ENCODE data around the gene LONP1.
"Not testable (repeated sequence)": the region's sequence is repeated elsewhere in the genome, so short reads cannot be mapped to it uniquely, and the experiment has no call there.

Gene LONP1

DNA sequence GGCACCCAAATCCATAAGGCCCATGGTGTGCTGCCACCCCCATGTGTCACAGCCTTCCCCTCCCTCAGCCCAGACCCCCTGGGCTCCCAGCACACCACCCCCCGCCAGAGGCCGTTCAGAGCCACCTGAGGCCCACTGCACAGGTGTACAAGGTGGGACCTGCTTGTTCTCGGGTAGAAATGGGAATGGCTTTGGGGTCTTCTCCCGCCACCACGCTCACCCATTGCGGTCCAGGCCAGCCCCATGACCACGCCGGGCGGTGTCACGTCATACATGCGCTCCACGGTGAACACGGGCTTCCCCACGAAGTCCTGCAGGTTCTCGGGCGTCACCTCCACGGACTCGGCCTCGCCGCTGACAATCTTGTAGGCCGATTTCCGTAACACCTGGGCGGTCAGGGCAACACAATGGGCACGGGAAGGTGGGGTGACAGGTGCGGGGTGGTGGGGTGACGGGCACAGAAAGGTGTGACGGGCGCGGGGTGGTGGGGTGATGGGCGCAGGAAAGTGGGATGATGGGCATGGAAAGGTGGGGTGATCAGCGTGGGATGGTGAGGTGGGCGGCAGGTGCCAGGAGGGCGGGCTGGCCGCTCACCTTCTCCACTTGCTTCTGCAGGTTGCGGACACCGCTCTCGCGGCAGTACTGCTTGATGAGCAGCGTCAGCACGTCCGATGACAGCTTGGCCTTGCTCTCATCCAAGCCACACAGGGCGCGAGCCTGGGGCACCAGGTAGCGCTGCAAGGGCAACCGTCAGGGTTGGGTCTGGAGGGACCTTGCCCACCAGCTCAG lies 25.6 kb downstream of the LONP1 start:
- FAIRE-seq (no peak), DNase-seq (ENCODE audit: insufficient read length, low spot score) (no peak)

- FAIRE-seq: no peak
- no peak for DNase-seq (ENCODE audit: insufficient read length, low spot score)
These were observed 26.5 kb downstream of the LONP1 start for GRCh38 chr19:5693195-5694166.

GRCh38 chr19:5692723-5693194 lies 27.2 kb downstream of the LONP1 start:
- FAIRE-seq (no peak), DNase-seq (ENCODE audit: insufficient read length, low spot score) (no peak)

DNA sequence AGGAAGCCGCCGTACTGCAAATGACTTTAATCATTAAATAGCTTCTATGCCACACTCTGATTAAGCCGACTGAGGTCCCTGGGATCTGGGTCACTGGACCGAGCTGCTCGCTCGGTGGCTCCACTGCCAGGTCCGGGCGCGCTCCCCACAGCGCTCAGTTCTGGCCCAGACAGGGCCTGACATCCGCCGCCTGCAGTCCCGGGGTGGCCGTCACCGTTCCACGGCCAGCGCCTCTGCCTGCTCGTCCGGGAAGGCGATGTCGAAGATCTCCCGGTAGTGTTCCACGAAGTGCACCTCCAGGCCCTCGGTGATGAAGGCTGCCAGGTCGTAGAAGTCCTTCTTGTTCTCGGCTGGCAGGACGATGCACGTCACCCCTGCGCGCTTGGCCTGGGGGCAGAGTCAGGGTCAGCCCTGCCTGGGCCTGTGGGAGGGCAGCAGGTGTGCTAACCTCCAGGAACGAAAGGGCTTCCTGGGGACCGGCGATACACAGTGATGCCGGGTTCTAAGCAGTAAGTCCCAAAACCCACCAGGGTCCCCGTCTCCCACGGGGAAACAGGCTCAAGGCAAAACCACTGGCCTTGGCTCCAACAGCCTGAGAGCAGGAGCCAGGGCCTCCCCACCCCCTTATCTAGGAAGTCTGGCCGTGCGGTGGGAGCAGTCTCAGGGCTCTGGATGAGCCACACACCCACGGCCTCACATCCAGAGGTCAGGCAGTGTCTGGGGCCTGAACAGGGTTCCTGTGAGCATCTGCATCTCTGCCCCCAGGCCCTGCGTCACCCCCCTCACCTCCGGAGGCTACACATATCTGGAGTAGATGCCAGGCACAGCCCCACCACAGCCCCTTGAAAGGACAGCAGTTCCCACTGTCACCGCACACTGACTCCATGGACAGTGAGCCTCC lies 27.9 kb downstream of the LONP1 start:
- FAIRE-seq (no peak), DNase-seq (ENCODE audit: insufficient read length, low spot score) (no peak)

DNA sequence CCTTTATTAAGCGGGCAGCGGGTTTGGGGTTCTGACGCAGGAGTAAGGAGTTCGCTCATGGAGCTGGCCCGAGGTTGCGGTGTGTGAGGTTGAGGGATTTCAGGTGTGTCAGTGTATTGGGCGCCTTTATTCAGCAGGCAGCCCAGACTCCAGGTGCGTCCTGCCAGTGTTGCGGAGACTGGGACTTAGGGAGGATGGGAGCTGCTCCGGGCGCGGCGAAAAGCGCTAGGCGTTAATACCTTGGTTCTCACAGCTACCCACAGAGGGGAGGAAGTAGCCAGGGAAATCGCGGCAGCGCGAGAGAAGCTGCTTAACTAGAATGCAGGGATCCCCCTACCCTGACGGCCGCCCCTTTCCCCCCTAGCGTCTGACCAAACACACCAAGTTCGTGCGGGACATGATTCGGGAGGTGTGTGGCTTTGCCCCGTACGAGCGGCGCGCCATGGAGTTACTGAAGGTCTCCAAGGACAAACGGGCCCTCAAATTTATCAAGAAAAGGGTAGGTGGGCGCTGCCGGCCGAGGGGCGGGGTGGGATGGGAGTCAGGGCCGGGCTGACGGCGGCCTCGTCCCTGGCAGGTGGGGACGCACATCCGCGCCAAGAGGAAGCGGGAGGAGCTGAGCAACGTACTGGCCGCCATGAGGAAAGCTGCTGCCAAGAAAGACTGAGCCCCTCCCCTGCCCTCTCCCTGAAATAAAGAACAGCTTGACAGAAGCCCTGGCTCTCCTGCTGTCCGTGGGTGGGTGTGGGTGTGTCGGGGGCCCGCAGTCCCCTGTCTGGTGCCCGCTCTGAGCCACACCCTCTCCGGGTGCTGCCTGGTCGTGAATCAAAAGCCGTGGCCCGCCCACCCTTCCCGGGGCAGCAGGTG lies 28.8 kb downstream of the LONP1 start:
- no peak for FAIRE-seq
- DNase-seq (ENCODE audit: insufficient read length, low spot score): no peak

- peak; percentile 82 for FAIRE-seq
- DNase-seq (ENCODE audit: insufficient read length, low spot score): peak; percentile 94
These were observed 29.6 kb downstream of the LONP1 start, which contains the start of gene RPL36 for GRCh38 chr19:5690125-5690954. Gene RPL36, plus strand, starts transcription at chr19:5690295. Its CDS starts 213 bp downstream, at chr19:5690508.

- not testable (repeated sequence) for FAIRE-seq
These were observed 31.6 kb downstream of the LONP1 start for GRCh38 chr19:5688262-5688881.

DNA sequence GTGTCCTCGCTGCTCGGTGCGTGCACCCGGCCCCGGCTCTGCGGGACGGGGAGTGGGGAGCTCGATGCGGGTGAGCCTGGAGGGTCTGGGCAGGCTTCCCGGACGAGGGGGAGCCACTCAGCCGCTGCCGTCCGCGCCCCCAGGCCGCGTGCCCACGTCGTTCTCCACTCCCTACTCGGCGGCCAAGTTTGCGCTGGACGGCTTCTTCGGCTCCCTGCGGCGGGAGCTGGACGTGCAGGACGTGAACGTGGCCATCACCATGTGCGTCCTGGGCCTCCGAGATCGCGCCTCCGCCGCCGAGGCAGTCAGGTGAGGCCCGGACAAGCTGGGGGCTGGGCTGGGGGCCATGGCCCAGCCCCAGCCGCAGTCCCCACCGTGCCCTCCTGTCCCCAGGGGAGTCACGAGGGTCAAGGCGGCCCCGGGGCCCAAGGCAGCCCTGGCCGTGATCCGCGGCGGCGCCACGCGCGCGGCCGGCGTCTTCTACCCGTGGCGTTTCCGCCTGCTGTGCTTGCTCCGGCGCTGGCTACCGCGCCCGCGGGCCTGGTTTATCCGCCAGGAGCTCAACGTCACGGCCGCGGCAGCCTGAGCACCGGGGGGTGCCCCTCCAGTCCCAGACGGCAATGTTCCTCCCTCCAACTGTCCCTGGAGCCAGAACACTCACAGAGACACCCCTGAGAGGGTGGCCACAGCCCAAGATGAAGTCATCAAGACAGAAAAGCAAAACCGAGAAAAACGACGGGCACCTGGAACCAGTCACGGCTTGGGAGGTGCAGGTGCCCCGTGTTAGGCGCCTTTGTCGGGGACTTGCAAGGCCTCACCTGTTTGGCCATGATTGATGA lies 32.4 kb downstream of the LONP1 start:
- FAIRE-seq: no peak
- DNase-seq (ENCODE audit: insufficient read length, low spot score): no peak

More at GRCh38 chr19:5688262-5688881, 31.6 kb downstream of the LONP1 start:
- DNase-seq (ENCODE audit: insufficient read length, low spot score): not testable (repeated sequence)

DNA sequence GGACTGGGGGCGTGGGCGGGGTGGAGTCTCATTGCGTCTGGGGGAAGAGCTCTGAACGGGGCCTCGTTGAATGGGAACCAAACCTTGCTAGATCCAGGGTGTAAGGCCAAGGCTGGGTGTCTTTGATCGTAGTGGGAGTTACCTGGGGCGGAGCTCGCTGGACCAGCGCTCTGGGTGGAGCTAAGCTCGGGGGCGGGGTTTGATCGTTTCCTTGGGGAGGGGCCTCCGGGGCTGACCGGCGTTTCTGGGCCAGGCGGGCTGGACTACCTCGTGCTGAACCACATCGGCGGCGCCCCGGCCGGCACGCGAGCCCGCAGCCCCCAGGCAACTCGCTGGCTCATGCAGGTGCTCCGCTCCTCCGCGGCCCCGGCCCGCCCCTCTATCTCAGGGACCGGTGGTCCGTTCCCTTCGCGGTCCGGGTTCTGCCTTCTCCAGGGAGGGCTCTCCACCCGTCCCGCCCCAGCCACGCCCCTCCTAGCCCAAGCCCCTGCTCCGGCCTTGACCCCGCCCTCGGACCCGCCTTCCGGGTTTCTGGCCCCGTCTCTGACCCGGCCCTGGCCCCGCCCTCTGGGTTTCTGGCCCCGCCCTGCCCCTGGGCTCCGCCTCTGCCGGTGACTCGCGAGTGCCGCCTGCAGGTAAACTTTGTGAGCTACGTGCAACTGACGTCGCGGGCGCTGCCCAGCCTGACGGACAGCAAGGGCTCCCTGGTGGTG lies 33.1 kb downstream of the LONP1 start:
- DNase-seq (ENCODE audit: insufficient read length, low spot score) (peak; percentile 90), FAIRE-seq (no peak)

GRCh38 chr19:5686326-5686646 lies 33.7 kb downstream of the LONP1 start:
- no peak for DNase-seq (ENCODE audit: insufficient read length, low spot score)
- no peak for FAIRE-seq

DNA sequence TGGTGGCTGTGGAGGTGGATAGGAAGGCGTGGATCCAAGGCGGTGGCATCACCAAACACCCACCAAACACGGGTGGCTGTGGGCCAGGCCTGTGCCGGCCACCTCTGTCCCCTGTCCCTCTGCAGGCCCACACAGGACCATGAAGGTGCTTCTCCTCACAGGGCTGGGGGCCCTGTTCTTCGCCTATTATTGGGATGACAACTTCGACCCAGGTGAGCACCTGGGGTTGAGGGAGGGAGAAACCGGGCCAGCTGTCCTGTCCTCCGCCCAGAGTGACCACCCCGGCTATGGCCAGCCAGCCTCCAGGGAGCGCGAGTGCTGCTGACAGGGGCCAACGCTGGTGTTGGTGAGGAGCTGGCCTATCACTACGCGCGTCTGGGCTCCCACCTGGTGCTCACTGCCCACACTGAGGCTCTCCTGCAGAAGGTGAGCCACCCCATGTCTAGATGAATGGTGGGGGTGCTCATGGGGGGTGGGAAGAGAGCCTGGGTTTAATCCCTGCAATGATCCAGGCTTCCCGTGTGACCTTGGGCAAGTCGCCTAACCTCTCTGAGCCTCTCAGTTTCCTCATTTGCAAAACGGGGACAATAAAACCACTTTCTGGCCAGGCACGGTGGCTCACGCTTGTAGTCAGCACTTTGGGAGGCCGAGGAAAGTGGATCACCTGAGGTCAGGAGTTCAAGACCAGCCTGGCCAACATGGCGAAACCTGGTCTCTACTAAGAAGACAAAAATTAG lies 35.1 kb downstream of the LONP1 start:
- no peak for DNase-seq (ENCODE audit: insufficient read length, low spot score)
- FAIRE-seq: no peak

DNA sequence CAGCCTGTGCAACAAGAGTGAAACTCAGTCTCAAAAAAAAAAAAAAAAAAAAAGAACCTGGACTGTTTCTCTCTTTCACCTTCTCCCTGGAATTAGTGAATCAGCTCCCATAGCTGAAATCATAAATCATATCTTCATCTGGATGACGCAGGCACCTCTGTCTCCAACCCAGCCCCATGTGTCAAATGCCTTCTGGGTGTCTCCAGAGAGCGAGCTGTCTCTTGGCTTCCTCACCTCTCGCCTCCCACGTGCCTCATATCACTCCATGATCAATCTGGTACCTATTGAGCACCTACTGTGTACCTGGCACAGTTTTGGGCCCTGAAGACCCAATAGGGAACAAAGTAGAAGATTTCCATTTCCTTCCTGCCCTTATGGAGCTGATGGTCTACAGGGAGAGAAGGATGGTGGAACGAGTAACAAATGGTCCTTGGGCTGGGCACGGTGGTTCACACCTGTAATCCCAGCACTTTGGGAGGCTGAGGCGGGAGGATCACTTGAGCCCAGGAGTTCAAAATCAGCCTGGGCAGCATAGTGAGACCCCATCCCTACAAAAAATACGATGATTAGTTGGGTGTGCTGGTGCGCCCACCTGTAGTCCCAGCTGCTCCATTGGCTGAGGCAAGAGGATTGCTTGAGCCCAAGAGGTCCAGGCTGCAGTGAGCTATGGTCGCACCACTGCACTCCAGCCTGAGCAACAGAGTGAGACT lies 36.6 kb downstream of the LONP1 start:
- no peak for DNase-seq (ENCODE audit: insufficient read length, low spot score)
- no peak for FAIRE-seq

GRCh38 chr19:5682107-5682482 lies 37.9 kb downstream of the LONP1 start:
- no peak for FAIRE-seq

GRCh38 chr19:5681391-5682106 lies 38.4 kb downstream of the LONP1 start:
- DNase-seq (ENCODE audit: insufficient read length, low spot score) (no peak), FAIRE-seq (peak; percentile 59)

More at GRCh38 chr19:5682107-5682482, 37.9 kb downstream of the LONP1 start:
- DNase-seq (ENCODE audit: insufficient read length, low spot score): no peak
